ENCODE results near the gene IRF2. TPM values are rescaled to one million over a fixed set of nuclear protein-coding genes. Genes with fewer than 3 reads are reported as not detected.

Gene IRF2
- polyA plus RNA-seq, 1 donor from 2014 or later, result 1.4 TPM

- no peaks in the 10 kb centered on the region for H3K9me3 ChIP-seq (ENCODE audit: low read length)
- H3K36me3 ChIP-seq (ENCODE audit: insufficient read depth, low read length), result no peaks in the 10 kb centered on the region
- no peaks in the 10 kb centered on the region for H3K9me2 ChIP-seq (ENCODE audit: insufficient read depth, low read length)
- H3F3A ChIP-seq (ENCODE audit: insufficient read depth, low read length, poor library complexity, severe bottlenecking), result no peaks in the 10 kb centered on the region
- TF ChIP-seq EZH2 (IDR thresholded peaks at IDR 0.05; ENCODE audit: borderline replicate concordance, insufficient read depth, low read length, poor library complexity, severe bottlenecking) (no peak), POLR2AphosphoS5 (IDR thresholded peaks at IDR 0.05) (no peak), EP300 (conservative IDR thresholded peaks at IDR 0.05; ENCODE audit: poor library complexity, severe bottlenecking) (no peak), SMC3 (conservative IDR thresholded peaks at IDR 0.05; ENCODE audit: poor library complexity) (no peak), RAD21 (conservative IDR thresholded peaks at IDR 0.05) (no peak), REST (IDR thresholded peaks at IDR 0.05; ENCODE audit: borderline replicate concordance) (no peak)
- H3K27ac ChIP-seq (ENCODE audit: low read length), result no peak overlapping the region
- no peaks in the 10 kb centered on the region for H3K27me3 ChIP-seq (ENCODE audit: insufficient read depth, low read depth, low read length)
- no peaks in the 10 kb centered on the region for H3K79me2 ChIP-seq (replicated peaks; ENCODE audit: insufficient read depth, low read length)
- H3K9ac ChIP-seq (ENCODE audit: low read length), result no peak overlapping the region
- no peaks in the 10 kb centered on the region for H4K20me1 ChIP-seq (ENCODE audit: insufficient read depth)
- H2AFZ ChIP-seq (ENCODE audit: low read depth, low read length), result no peak overlapping the region
- H3K4me2 ChIP-seq (ENCODE audit: low read length), result no peak overlapping the region
- H3K4me3 ChIP-seq (ENCODE audit: low read length), result no peak overlapping the region
Measured at GRCh38 chr4:184444215-184444952, 30.0 kb downstream of the IRF2 start.

- H3K9me2 ChIP-seq (ENCODE audit: insufficient read depth, low read length), result no peaks in the 10 kb centered on the region
- TF ChIP-seq TAF1 (IDR thresholded peaks at IDR 0.05; ENCODE audit: low read depth), result no peak
- TF ChIP-seq RAD21 (conservative IDR thresholded peaks at IDR 0.05), result no peak
- no peak for TF ChIP-seq CTCF (IDR thresholded peaks at IDR 0.05; ENCODE audit: poor library complexity, severe bottlenecking)
- TF ChIP-seq EP300 (conservative IDR thresholded peaks at IDR 0.05; ENCODE audit: poor library complexity, severe bottlenecking), result no peak
- TF ChIP-seq EZH2 (IDR thresholded peaks at IDR 0.05; ENCODE audit: borderline replicate concordance, insufficient read depth, low read length, poor library complexity, severe bottlenecking), result no peak
- no peak for TF ChIP-seq REST (IDR thresholded peaks at IDR 0.05; ENCODE audit: borderline replicate concordance)
- TF ChIP-seq MXI1 (conservative IDR thresholded peaks at IDR 0.05; ENCODE audit: poor library complexity, severe bottlenecking), result no peak
- no peak for TF ChIP-seq SMC3 (conservative IDR thresholded peaks at IDR 0.05; ENCODE audit: poor library complexity)
- TF ChIP-seq POLR2AphosphoS5 (IDR thresholded peaks at IDR 0.05), result no peak
- H3K4me2 ChIP-seq (ENCODE audit: low read length), result no peak overlapping the region
- no peaks in the 10 kb centered on the region for H3K79me2 ChIP-seq (replicated peaks; ENCODE audit: insufficient read depth, low read length)
- no peak overlapping the region for H2AFZ ChIP-seq (ENCODE audit: low read depth, low read length)
- no peaks in the 10 kb centered on the region for H3K36me3 ChIP-seq (ENCODE audit: insufficient read depth, low read length)
- H4K20me1 ChIP-seq (ENCODE audit: insufficient read depth), result no peaks in the 10 kb centered on the region
- no peaks in the 10 kb centered on the region for H3F3A ChIP-seq (ENCODE audit: insufficient read depth, low read length, poor library complexity, severe bottlenecking)
- H3K9me3 ChIP-seq (ENCODE audit: low read length), result no peaks in the 10 kb centered on the region
- H3K4me3 ChIP-seq (ENCODE audit: low read length), result no peak overlapping the region
- no peak overlapping the region for H3K27ac ChIP-seq (ENCODE audit: low read length)
- H3K27me3 ChIP-seq (ENCODE audit: insufficient read depth, low read depth, low read length), result no peaks in the 10 kb centered on the region
- H3K9ac ChIP-seq (ENCODE audit: low read length), result no peak overlapping the region
Measured at GRCh38 chr4:184443318-184443717, 31.0 kb downstream of the IRF2 start.
